Astrocyte (in vitro differentiated cells and primary cell): ENCODE results near the gene ARHGAP19. TPM values are rescaled to one million over a fixed set of nuclear protein-coding genes. Genes with fewer than 3 reads are reported as not detected.

Experiments used
- DNase-seq: peaks from one replicate; pipeline ENCODE4 v3.0.0-alpha.2; 2010; ENCODE audit warnings: low read depth
- FAIRE-seq: peaks from 2 replicates; lab custom pipeline; 2011; peaks lifted over from hg19 to GRCh38; lab: Jason Lieb, UNC
- H2AFZ ChIP-seq: 2 replicates; pipeline ENCODE4 v1.6.0; 2012; ENCODE audit warnings: low read depth, low read length, inconsistent platforms
- H3K27ac ChIP-seq: 2 replicates; pipeline ENCODE4 v1.5.1; 2011; ENCODE audit warnings: low read depth, low read length, inconsistent platforms
- H3K27me3 ChIP-seq: 2 replicates; pipeline ENCODE4 v1.6.0; 2011; ENCODE audit warnings: low read length, inconsistent platforms; ENCODE audit not compliant: insufficient read depth
- H3K36me3 ChIP-seq: 2 replicates; pipeline ENCODE4 v1.5.1; 2011; ENCODE audit warnings: low read length, inconsistent platforms; ENCODE audit not compliant: insufficient read depth
- H3K4me1 ChIP-seq: 2 replicates; pipeline ENCODE4 v1.5.1; 2011; ENCODE audit warnings: low read length, inconsistent platforms; ENCODE audit not compliant: insufficient read depth
- H3K4me2 ChIP-seq: 2 replicates; pipeline ENCODE4 v1.6.0; 2012; ENCODE audit warnings: low read length, inconsistent platforms
- H3K4me3 ChIP-seq: 2 replicates; pipeline ENCODE4 v1.5.1; 2011; ENCODE audit warnings: low read depth, mild to moderate bottlenecking, low read length, inconsistent platforms; ENCODE audit not compliant: insufficient read depth
- H3K79me2 ChIP-seq: 2 replicates; pipeline ENCODE4 v1.6.0; 2012; ENCODE audit warnings: mild to moderate bottlenecking, low read length, inconsistent platforms; ENCODE audit not compliant: insufficient read depth
- H3K9ac ChIP-seq: 2 replicates; pipeline ENCODE4 v1.6.0; 2012; ENCODE audit warnings: mild to moderate bottlenecking, low read length, inconsistent platforms
- H3K9me3 ChIP-seq: 2 replicates; pipeline ENCODE4 v1.5.1; 2012; ENCODE audit warnings: low read depth, mild to moderate bottlenecking, low read length, inconsistent platforms; ENCODE audit not compliant: insufficient read depth
- H4K20me1 ChIP-seq: 2 replicates; pipeline ENCODE4 v1.6.0; 2012; ENCODE audit warnings: low read length, inconsistent platforms; ENCODE audit not compliant: insufficient read depth
- H3K27ac Mint-ChIP-seq: one replicate; pipeline ENCODE4 v1.8.0; 2021; ENCODE audit warnings: mild to moderate bottlenecking, mixed read lengths; ENCODE audit not compliant: unreplicated experiment
- H3K27me3 Mint-ChIP-seq: one replicate; pipeline ENCODE4 v1.8.0; 2021; ENCODE audit warnings: low read depth, mixed read lengths; ENCODE audit not compliant: unreplicated experiment
- H3K36me3 Mint-ChIP-seq: one replicate; pipeline ENCODE4 v1.8.0; 2021; ENCODE audit warnings: low read depth, mixed read lengths; ENCODE audit not compliant: unreplicated experiment
- H3K4me1 Mint-ChIP-seq: one replicate; pipeline ENCODE4 v1.8.0; 2021; ENCODE audit warnings: low read depth, mixed read lengths; ENCODE audit not compliant: unreplicated experiment
- H3K4me3 Mint-ChIP-seq: one replicate; pipeline ENCODE4 v1.8.0; 2021; ENCODE audit warnings: mild to moderate bottlenecking, moderate library complexity, mixed read lengths; ENCODE audit not compliant: unreplicated experiment
- H3K9me3 Mint-ChIP-seq: one replicate; pipeline ENCODE4 v1.8.0; 2021; ENCODE audit warnings: mild to moderate bottlenecking, mixed read lengths; ENCODE audit not compliant: unreplicated experiment
- EZH2 ChIP-seq: IDR thresholded peaks from 2 replicates; pipeline ENCODE4 v1.6.1; 2012; ENCODE audit warnings: mild to moderate bottlenecking, low read length, inconsistent platforms; ENCODE audit not compliant: insufficient read depth
- total RNA-seq: library from RNA; stranded (reverse); gene quantifications from 2 replicates; pipeline ENCODE4 v1.2.1, GENCODE V29; 2021
- TF ChIP-seq, protein P1 (sequence below): IDR thresholded peaks from 2 replicates; pipeline ENCODE4 v1.5.1; 2011; ENCODE audit warnings: low read depth, mild to moderate bottlenecking, inconsistent platforms, low read length, moderate library complexity; ENCODE audit not compliant: insufficient read depth

The ARHGAP19 gene
- total RNA-seq, 1 donor from 2014 or later, result 9.0 TPM

DNA sequence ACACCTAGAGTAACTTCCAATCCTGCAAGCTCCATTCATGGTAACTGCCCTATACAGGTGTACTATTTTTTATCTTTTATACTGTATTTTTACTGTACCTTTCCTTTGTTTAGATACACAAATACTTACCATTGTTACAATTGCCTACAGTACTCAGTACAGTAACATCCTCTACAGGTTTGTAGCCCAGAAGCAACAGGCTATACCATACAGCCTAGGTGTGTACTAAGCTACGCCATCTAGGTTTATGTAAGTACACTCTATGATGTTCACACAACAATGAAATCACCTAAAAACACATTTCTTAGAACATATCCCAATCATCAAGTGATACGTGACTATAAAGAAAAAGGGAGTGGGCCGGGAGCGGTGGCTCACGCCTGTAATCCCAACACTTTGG lies 53.6 kb downstream of the ARHGAP19 start:
- Histone ChIP-seq H3K79me2 (no peaks in the 10 kb centered on the region), H4K20me1 (no peaks in the 10 kb centered on the region), H3K9ac (no peak overlapping the region), H3K27me3 (no peaks in the 10 kb centered on the region), H3K27ac (no peak overlapping the region), H3K4me2 (no peak overlapping the region), H2AFZ (no peak overlapping the region), H3K4me3 (no peak overlapping the region), H3K36me3 (peaks cover 3% of the 10 kb centered on the region), H3K9me3 (no peaks in the 10 kb centered on the region), H3K4me1 (no peaks in the 10 kb centered on the region)
- Mint-ChIP-seq H3K27ac (no peak overlapping the region), H3K4me1 (no peaks in the 10 kb centered on the region), H3K9me3 (no peaks in the 10 kb centered on the region), H3K36me3 (no peaks in the 10 kb centered on the region), H3K27me3 (no peaks in the 10 kb centered on the region), H3K4me3 (no peak overlapping the region)
- no peak for DNase-seq
- TF ChIP-seq, protein P1, sequence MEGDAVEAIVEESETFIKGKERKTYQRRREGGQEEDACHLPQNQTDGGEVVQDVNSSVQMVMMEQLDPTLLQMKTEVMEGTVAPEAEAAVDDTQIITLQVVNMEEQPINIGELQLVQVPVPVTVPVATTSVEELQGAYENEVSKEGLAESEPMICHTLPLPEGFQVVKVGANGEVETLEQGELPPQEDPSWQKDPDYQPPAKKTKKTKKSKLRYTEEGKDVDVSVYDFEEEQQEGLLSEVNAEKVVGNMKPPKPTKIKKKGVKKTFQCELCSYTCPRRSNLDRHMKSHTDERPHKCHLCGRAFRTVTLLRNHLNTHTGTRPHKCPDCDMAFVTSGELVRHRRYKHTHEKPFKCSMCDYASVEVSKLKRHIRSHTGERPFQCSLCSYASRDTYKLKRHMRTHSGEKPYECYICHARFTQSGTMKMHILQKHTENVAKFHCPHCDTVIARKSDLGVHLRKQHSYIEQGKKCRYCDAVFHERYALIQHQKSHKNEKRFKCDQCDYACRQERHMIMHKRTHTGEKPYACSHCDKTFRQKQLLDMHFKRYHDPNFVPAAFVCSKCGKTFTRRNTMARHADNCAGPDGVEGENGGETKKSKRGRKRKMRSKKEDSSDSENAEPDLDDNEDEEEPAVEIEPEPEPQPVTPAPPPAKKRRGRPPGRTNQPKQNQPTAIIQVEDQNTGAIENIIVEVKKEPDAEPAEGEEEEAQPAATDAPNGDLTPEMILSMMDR, result no peak
- no peak for TF ChIP-seq EZH2
- no peak for FAIRE-seq

DNA sequence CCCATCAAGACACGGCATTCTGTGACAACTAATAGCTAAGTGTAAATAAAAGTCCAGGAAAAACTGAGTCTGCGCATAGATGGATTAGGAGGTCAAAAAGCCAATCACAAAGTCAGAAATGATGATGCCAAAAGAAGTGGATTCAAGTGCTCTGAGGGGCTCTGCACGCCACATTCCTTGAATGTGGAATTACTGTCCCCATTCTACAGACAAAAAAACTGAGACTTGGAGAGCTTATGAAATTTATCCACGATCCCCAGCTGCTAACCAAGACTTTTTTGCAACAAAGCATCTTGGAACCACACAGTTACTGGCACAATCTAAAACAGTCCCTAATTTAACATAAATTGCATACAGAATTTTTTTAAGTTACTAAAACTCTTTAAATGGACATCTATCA lies 57.1 kb downstream of the ARHGAP19 start:
- Mint-ChIP-seq H3K4me1 (peaks cover 1% of the 10 kb centered on the region), H3K9me3 (no peaks in the 10 kb centered on the region), H3K27ac (no peak overlapping the region), H3K36me3 (no peaks in the 10 kb centered on the region), H3K4me3 (no peak overlapping the region), H3K27me3 (no peaks in the 10 kb centered on the region)
- no peaks in the 10 kb centered on the region for H3K4me1 ChIP-seq
- H4K20me1 ChIP-seq, result no peaks in the 10 kb centered on the region
- no peak overlapping the region for H3K4me3 ChIP-seq
- no peak overlapping the region for H3K27ac ChIP-seq
- no peak overlapping the region for H2AFZ ChIP-seq
- no peak overlapping the region for H3K4me2 ChIP-seq
- no peak for FAIRE-seq
- H3K27me3 ChIP-seq, result no peaks in the 10 kb centered on the region
- no peak for DNase-seq
- no peaks in the 10 kb centered on the region for H3K9me3 ChIP-seq
- TF ChIP-seq, protein P1, result no peak
- TF ChIP-seq EZH2, result no peak
- H3K9ac ChIP-seq, result no peak overlapping the region
- H3K79me2 ChIP-seq, result no peaks in the 10 kb centered on the region
- no peaks in the 10 kb centered on the region for H3K36me3 ChIP-seq

DNA sequence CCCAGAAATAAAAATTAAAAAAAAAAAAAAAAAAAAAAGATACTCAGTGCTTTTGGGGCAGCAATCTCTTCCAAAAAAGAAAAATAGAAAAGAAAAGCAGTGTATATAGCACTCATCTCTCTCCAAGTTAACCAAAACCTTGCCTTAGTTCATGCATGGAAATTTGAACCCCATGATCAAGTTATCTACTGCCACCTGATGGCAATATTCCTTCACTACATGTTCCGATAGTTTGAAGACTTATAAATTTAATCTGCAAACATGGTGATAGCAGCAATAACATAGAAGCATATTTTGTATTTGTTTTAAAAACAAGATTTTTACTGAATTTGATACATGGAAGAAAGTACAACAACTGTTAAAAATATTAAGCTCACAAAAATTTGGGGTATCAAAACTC lies 58.0 kb downstream of the ARHGAP19 start:
- no peak overlapping the region for H3K9ac ChIP-seq
- Mint-ChIP-seq H3K4me1 (peaks cover 5% of the 10 kb centered on the region), H3K27me3 (no peaks in the 10 kb centered on the region), H3K9me3 (no peaks in the 10 kb centered on the region), H3K36me3 (no peaks in the 10 kb centered on the region), H3K27ac (no peak overlapping the region), H3K4me3 (no peak overlapping the region)
- H3K27me3 ChIP-seq, result no peaks in the 10 kb centered on the region
- H2AFZ ChIP-seq, result no peak overlapping the region
- no peaks in the 10 kb centered on the region for H3K79me2 ChIP-seq
- no peaks in the 10 kb centered on the region for H4K20me1 ChIP-seq
- no peak overlapping the region for H3K27ac ChIP-seq
- no peak overlapping the region for H3K4me3 ChIP-seq
- TF ChIP-seq, protein P1, result peak; percentile 67
- TF ChIP-seq EZH2, result no peak
- DNase-seq (peak; percentile 21), FAIRE-seq (no peak)
- no peak overlapping the region for H3K4me2 ChIP-seq
- H3K36me3 ChIP-seq, result no peaks in the 10 kb centered on the region
- no peaks in the 10 kb centered on the region for H3K4me1 ChIP-seq
- no peaks in the 10 kb centered on the region for H3K9me3 ChIP-seq
